Measurements from ENCODE around the gene JDP2.

Gene JDP2

GRCh38 chr14:75452900-75453816 is 25.3 kb downstream of the JDP2 start:
- H3K36me3 Mint-ChIP-seq = peaks cover 4% of the 10 kb centered on the region
- H3K9me3 Mint-ChIP-seq = no peaks in the 10 kb centered on the region
- peak overlapping the region; percentile 64 for H3K27ac Mint-ChIP-seq
- H3K4me3 Mint-ChIP-seq = no peak overlapping the region
- ATAC-seq (no peak), DNase-seq (ENCODE audit: low spot score in 2 of 2) (no peak)
- H3K4me1 Mint-ChIP-seq = no peaks in the 10 kb centered on the region

GRCh38 chr14:75453817-75454434 is 26.1 kb downstream of the JDP2 start:
- Mint-ChIP-seq H3K4me3 (no peak overlapping the region), H3K4me1 (peaks cover 6% of the 10 kb centered on the region), H3K36me3 (peaks cover 4% of the 10 kb centered on the region), H3K27ac (peak overlapping the region; percentile 64), H3K9me3 (no peaks in the 10 kb centered on the region)
- ATAC-seq (no peak), DNase-seq (ENCODE audit: low spot score in 2 of 2) (no peak)

DNA sequence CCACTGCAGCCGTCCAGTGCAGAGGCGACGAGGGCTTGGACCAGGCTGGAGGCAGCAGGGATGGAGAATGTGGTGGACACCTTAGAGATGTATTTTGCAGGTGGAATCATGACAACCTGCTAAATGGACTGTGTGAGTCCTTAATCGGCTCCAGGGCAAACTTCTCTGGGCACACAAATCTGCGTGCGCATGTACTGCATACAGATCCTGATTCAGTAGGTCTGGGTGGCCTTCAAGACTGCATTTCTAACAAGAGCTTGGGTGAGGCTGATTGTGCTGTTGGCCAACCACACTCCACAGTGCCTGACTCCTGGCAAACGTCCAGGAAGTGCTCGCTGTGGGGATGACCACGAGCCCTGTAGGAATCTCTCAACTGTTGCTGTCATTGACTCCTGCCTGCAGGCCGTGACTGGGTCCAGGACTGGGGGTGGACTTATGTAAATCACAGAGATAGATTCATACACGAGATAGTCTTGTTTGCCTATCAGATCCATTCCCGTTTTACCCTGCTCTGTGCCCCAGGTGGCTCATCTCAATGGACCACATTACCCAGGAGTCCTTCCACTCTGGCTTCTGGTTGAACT is 27.2 kb downstream of the JDP2 start:
- H3K36me3 Mint-ChIP-seq = peaks cover 4% of the 10 kb centered on the region
- DNase-seq (ENCODE audit: low spot score in 2 of 2) (no peak), ATAC-seq (no peak)
- no peak overlapping the region for H3K27ac Mint-ChIP-seq
- no peaks in the 10 kb centered on the region for H3K9me3 Mint-ChIP-seq
- peaks cover 9% of the 10 kb centered on the region for H3K4me1 Mint-ChIP-seq
- no peak overlapping the region for H3K4me3 Mint-ChIP-seq

DNA sequence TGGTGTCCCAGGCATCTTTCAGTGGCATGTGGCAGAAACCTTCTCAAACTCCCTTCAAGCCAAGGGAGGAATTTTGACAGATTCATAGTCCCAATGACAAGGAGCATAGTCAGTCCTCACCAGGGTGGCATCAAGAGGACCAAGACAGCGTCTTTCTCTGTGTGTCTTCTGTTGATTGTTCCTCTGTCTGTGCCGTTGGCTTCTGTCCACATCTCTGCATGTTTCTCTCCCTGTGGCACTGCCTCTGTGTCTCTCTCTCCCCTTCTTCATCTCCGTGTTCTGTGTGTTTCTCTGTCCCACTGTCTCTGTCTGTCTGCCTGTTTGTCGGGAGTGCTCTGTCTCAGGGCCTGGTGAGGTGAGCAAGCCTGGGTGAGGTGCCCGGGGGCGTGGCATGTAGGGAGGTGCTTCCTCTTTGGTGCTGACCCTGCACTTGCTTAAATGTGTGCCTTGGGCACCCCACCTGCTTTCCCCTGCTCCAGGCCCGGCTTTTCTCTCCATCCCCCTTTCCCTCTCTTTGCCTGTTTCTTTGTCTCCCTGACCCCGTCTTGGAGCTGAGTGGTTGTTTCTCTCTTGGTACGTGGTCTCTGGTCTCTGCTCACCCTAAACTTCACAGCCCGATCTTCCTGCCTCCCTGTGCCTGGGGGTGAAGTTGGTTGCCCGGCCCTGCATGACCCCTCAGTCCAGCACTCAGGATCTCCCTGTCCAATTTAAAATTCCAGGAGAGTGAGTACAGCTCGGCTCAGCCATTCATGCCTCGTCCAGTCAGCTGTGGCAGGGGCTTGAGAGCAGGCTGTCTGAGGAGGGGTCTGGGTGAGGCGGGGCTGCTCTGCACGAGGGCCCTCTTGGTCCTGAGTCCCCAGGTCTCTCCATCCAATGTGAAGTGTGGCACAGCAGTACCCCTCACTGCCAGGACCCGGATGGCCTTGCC is 28.5 kb downstream of the JDP2 start:
- DNase-seq (ENCODE audit: low spot score in 2 of 2) (no peak), ATAC-seq (no peak)
- H3K9me3 Mint-ChIP-seq = no peaks in the 10 kb centered on the region
- peak overlapping the region; percentile 60 for H3K27ac Mint-ChIP-seq
- no peak overlapping the region for H3K4me3 Mint-ChIP-seq
- peaks cover 9% of the 10 kb centered on the region for H3K4me1 Mint-ChIP-seq
- peaks cover 3% of the 10 kb centered on the region for H3K36me3 Mint-ChIP-seq

DNA sequence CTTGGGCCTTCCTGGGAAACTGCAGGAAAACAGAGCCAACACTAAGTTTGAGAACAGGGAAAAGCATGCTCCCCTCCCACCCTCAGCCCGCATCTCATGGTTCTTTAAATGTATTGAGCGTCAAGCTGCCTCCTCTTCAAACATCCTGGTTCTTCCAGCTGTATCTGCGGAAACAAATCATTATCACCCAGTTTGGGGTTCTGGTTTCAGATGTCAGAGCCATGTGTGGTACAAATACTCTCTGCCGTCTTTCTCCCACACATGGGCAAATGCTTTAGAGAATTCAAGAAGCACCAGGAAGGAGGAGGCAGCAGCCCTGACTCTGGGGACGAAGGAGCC is 29.1 kb downstream of the JDP2 start:
- Mint-ChIP-seq H3K9me3 (no peaks in the 10 kb centered on the region), H3K36me3 (no peaks in the 10 kb centered on the region), H3K27ac (peak overlapping the region; percentile 60), H3K4me1 (peaks cover 9% of the 10 kb centered on the region), H3K4me3 (no peak overlapping the region)
- ATAC-seq (no peak), DNase-seq (ENCODE audit: low spot score in 2 of 2) (no peak)

DNA sequence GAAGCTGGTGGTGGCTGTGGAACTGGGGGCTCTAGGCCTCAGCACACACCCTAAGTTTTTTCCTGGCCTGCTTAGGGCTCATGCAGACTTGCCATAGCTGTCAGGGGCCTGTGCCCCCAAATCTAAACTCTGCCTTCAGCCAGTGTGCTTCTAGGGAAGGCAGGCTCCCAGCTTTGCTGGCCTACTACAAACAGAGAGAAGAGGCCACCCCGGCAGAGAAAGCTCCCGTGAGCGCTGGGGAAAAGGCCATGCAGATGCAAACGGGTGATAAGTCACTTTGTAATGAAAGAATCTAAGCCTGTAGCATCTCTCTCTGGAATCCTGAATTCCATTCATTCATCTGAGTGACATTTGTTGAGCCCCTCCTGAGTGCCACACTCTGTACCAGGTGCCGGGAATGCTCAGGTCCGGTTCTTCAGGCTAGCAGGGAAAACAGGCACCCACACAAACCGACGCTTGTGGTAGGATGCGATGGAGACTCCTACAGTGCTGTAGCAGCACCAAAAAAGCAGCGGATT is 29.9 kb downstream of the JDP2 start:
- Mint-ChIP-seq H3K4me1 (peaks cover 9% of the 10 kb centered on the region), H3K36me3 (no peaks in the 10 kb centered on the region), H3K4me3 (no peak overlapping the region), H3K27ac (no peak overlapping the region), H3K9me3 (no peaks in the 10 kb centered on the region)
- ATAC-seq (no peak), DNase-seq (ENCODE audit: low spot score in 2 of 2) (no peak)

DNA sequence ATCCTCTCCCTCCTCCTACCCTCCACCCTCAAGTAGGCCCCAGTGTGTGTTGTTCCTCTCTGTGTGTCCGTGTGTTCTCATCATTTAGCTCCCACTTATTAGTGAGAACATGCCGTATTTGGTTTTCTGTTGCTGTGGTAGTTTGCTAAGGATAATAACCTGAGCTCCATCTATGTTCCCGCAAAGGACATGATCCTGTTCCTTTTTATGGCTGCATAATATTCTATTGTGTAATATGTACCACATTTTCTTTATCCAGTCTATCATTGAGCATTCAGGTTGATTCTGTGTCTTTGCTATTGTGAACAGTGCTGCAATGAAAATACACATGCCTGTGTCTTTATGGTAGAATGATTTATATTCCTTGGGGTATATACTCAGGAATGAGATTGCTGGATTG is 30.5 kb downstream of the JDP2 start:
- Mint-ChIP-seq H3K27ac (peak overlapping the region; percentile 85), H3K9me3 (no peaks in the 10 kb centered on the region), H3K36me3 (no peaks in the 10 kb centered on the region), H3K4me1 (peaks cover 9% of the 10 kb centered on the region), H3K4me3 (no peak overlapping the region)
- DNase-seq (ENCODE audit: low spot score in 2 of 2) = no peak
- ATAC-seq = no peak

- Mint-ChIP-seq H3K4me1 (peaks cover 9% of the 10 kb centered on the region), H3K9me3 (no peaks in the 10 kb centered on the region), H3K27ac (peak overlapping the region; percentile 85), H3K36me3 (no peaks in the 10 kb centered on the region), H3K4me3 (no peak overlapping the region)
- peak; percentile 36 for ATAC-seq
- no peak for DNase-seq (ENCODE audit: low spot score in 2 of 2)
Observed at GRCh38 chr14:75459099-75459741, 31.4 kb downstream of the JDP2 start.

GRCh38 chr14:75459791-75460190 is 32.0 kb downstream of the JDP2 start:
- no peak overlapping the region for H3K4me3 Mint-ChIP-seq
- DNase-seq (ENCODE audit: low spot score in 2 of 2) (no peak), ATAC-seq (no peak)
- H3K36me3 Mint-ChIP-seq = no peaks in the 10 kb centered on the region
- no peaks in the 10 kb centered on the region for H3K9me3 Mint-ChIP-seq
- H3K27ac Mint-ChIP-seq = peak overlapping the region; percentile 49
- H3K4me1 Mint-ChIP-seq = peaks cover 9% of the 10 kb centered on the region

DNA sequence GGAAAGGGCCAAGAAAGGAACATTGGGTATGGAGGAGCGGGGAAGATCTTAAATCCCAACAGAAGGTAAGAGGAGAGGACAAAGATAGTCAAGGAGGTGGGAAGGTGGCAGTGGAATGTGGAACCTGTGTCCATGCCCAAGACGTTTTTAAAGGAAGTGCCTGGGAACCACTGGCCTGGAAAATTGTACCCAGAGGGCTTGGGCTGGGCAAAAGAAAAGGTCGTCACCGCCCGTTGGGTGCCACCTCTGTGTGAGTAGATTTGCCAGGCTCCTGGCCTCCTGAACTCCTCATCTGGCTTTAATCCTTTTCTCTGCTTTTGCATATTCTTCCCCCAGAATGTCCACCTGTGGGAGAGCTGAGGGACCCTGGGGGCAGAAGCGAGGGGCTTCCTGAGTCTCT is 32.6 kb downstream of the JDP2 start:
- no peak overlapping the region for H3K4me3 Mint-ChIP-seq
- no peaks in the 10 kb centered on the region for H3K36me3 Mint-ChIP-seq
- DNase-seq (ENCODE audit: low spot score in 2 of 2) (no peak), ATAC-seq (no peak)
- peaks cover 9% of the 10 kb centered on the region for H3K4me1 Mint-ChIP-seq
- H3K27ac Mint-ChIP-seq = peak overlapping the region; percentile 49
- no peaks in the 10 kb centered on the region for H3K9me3 Mint-ChIP-seq

DNA sequence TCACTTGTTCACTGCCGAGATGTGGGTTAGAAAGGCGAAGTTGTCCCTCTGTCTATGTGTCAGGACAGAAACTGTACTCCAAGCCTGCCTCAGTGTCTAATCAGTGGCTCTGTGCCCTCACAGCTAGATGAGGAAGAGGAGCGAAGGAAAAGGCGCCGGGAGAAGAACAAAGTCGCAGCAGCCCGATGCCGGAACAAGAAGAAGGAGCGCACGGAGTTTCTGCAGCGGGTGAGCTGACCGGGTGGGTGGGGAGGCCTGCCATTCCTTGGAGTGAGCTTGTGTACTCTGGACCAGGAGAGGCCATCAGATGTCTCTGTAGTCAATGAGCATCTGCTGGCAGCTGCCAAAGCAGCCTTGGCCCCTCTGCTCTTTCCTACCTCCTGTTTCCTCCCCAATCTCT is 33.5 kb downstream of the JDP2 start:
- Mint-ChIP-seq H3K9me3 (no peaks in the 10 kb centered on the region), H3K4me1 (peaks cover 10% of the 10 kb centered on the region), H3K27ac (no peak overlapping the region), H3K4me3 (no peak overlapping the region), H3K36me3 (no peaks in the 10 kb centered on the region)
- DNase-seq (ENCODE audit: low spot score in 2 of 2) = no peak
- ATAC-seq = no peak

DNA sequence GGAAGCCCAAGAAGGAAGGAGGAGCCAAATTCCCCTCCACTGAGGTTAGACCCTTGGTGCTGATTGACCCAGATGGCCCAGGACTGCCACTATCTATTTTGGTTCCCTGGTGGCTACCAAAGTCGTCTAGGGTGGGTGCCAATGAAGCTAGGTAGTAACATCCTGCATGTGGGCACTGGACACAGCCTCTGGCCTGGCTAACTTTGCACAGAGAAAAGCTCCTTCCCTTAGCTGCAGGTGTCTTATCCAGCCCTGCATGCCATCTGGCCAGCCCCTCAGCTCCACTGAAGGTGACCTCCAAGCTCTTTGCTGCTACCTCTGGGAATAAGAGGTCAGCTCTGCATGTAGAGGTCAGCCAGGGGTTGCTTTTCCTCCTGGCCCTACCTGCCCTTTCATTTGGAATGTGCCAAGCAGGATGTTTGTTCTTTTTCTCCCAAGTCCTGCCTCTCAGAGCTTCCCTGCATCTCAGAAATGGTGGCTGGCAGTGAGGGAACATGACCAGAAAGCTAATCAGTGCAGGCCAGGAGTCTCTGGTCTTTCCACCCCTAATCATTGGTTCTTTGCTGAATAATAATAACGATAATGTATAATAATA is 34.0 kb downstream of the JDP2 start:
- H3K36me3 Mint-ChIP-seq = no peaks in the 10 kb centered on the region

GRCh38 chr14:75464626-75465025 is 36.8 kb downstream of the JDP2 start:
- peaks cover 12% of the 10 kb centered on the region for H3K4me1 Mint-ChIP-seq
- no peaks in the 10 kb centered on the region for H3K36me3 Mint-ChIP-seq
- ATAC-seq (no peak), DNase-seq (ENCODE audit: low spot score in 2 of 2) (no peak)
- peak overlapping the region; percentile 32 for H3K27ac Mint-ChIP-seq
- H3K4me3 Mint-ChIP-seq = no peak overlapping the region
- H3K9me3 Mint-ChIP-seq = no peaks in the 10 kb centered on the region

More for the DNA sequence above, 34.0 kb downstream of the JDP2 start:
- Mint-ChIP-seq H3K4me1 (peaks cover 15% of the 10 kb centered on the region), H3K27ac (no peak overlapping the region), H3K4me3 (no peak overlapping the region), H3K9me3 (no peaks in the 10 kb centered on the region)
- ATAC-seq (no peak), DNase-seq (ENCODE audit: low spot score in 2 of 2) (no peak)

DNA sequence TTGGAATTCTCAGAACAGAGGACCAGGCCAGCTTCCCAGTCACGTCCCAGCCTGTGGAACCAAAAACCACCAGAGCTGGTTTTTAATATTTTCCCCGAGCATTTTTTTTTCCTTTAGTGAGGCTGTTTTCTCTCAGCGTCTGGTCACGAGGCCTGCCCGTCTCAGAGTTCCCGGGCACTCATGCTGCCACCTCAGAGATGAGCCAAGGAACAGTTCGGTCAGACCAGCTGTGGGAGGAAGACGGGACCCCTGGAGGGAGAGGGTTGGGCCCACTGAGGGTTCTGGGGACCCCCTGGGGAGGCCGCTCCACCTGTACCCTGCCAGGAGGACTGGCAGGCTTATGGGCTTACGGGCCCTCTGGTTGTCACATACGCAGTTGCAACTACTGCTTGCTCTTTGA is 39.9 kb downstream of the JDP2 start:
- Mint-ChIP-seq H3K4me1 (peaks cover 12% of the 10 kb centered on the region), H3K9me3 (no peaks in the 10 kb centered on the region), H3K4me3 (no peak overlapping the region), H3K36me3 (no peaks in the 10 kb centered on the region), H3K27ac (peak overlapping the region; percentile 33)
- ATAC-seq = no peak
- DNase-seq (ENCODE audit: low spot score in 2 of 2) = no peak
